DOHH2 (cell line): ENCODE data around the gene IFNGR2.
A peak's percentile ranks its signal among the peaks of the same experiment; 100 is the strongest.

Experiments
- CTCF ChIP-seq: fragments of 200-600 bp; sonication (generic); IDR thresholded peaks from one replicate; pipeline ENCODE4 v1.5.1; 2014; ENCODE audit warnings: antibody characterized with exemption, mild to moderate bottlenecking, low read depth, low read length; ENCODE audit not compliant: poor library complexity, severe bottlenecking
- EZH2phosphoT487 ChIP-seq: fragments of 200-600 bp; sonication (generic); IDR thresholded peaks from 2 replicates; pipeline ENCODE4 v1.6.1; 2017; ENCODE audit warnings: borderline replicate concordance, mild to moderate bottlenecking, antibody characterized with exemption, low read length, moderate library complexity, mixed read lengths

DNA sequence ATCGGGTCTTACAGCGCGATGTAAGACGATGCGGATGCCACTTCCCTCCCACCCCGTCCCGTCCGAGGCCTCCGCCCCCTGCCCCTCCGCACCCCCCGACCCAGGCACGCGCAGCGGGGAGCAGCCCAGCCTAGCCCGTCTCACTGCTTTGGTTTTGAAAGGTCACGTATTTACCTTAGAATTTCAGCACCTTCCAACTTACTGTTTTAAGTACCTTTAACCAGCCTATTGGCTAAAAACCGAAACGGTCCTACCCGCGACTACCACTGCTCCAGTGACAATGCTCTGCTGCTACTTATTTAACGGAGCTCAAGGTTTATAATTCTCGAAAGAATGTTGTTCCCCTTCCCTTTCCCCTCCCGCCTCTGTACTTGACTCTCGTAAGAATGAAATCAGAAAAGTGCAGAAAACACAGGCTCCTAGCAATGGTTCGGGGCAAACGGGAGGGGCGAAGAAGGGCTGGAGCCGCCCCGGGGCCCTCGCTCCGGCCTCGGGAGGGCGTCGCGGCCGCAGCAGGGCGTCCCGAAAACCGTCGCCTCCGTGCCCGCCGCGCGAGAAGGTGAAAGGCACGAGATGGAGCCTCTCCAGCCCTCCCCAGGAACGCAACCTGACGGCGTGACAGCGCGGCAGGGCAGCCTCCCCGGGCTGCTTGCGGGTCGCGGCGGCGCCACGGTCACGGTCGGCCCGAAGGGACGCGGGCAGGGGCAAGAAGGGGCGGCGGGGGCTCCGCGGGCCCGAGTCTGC, 75.9 kb downstream of the IFNGR2 start:
- TF ChIP-seq CTCF (peak; percentile 35), EZH2phosphoT487 (no peak)
